MCF 10A (cell line): ENCODE measurements around the gene GOSR2. TPM values are rescaled to one million over a fixed set of nuclear protein-coding genes. Genes with fewer than 3 reads are reported as not detected.

ENCODE experiments used
- BruUV-seq: library from RNA; stranded (reverse); fragments of 400-500 nt; replicated peaks from 2 replicates; lab custom pipeline; 2021; lab: Mats Ljungman, UMichigan
- CTCF ChIA-PET: fragments of 300-600 bp; sonication (Branson Sonifier 250); formaldehyde crosslinking; extraction: SDS; loops from one replicate; lab custom pipeline; 2021; ENCODE audit warnings: antibody characterized with exemption, inconsistent platforms; lab: Yijun Ruan, JAX
- POLR2A ChIA-PET: fragments of 300-600, 350-650 bp; sonication (Branson Sonifier 250); formaldehyde crosslinking; extraction: SDS; loops from one replicate; lab custom pipeline; 2020; ENCODE audit warnings: antibody characterized with exemption, inconsistent platforms; lab: Yijun Ruan, JAX
- DNase-seq: peaks from one replicate; pipeline ENCODE4 v3.0.0-alpha.2; 2018; ENCODE audit not compliant: unreplicated experiment
- H3K27ac Mint-ChIP-seq: one replicate; pipeline ENCODE4 v1.8.0; 2022; ENCODE audit warnings: mild to moderate bottlenecking, low read depth, mixed read lengths; ENCODE audit not compliant: unreplicated experiment
- H3K27me3 Mint-ChIP-seq: one replicate; pipeline ENCODE4 v1.8.0; 2022; ENCODE audit warnings: mixed read lengths; ENCODE audit not compliant: insufficient read depth, unreplicated experiment
- H3K36me3 Mint-ChIP-seq: one replicate; pipeline ENCODE4 v1.8.0; 2022; ENCODE audit warnings: mild to moderate bottlenecking, moderate library complexity, mixed read lengths; ENCODE audit not compliant: insufficient read depth, unreplicated experiment
- H3K4me1 Mint-ChIP-seq: one replicate; pipeline ENCODE4 v1.8.0; 2022; ENCODE audit warnings: mixed read lengths; ENCODE audit not compliant: insufficient read depth, unreplicated experiment
- H3K4me3 Mint-ChIP-seq: one replicate; pipeline ENCODE4 v1.8.0; 2022; ENCODE audit warnings: mild to moderate bottlenecking, moderate library complexity, mixed read lengths; ENCODE audit not compliant: unreplicated experiment
- H3K9me3 Mint-ChIP-seq: one replicate; pipeline ENCODE4 v1.8.0; 2022; ENCODE audit warnings: mixed read lengths; ENCODE audit not compliant: unreplicated experiment
- CTCF ChIP-seq: fragments of 200-600 bp; IDR thresholded peaks from one replicate; pipeline ENCODE4 v1.8.0; 2022; ENCODE audit warnings: antibody characterized with exemption, mild to moderate bottlenecking; ENCODE audit not compliant: unreplicated experiment
- intact Hi-C: fragments of 100-400 bp; cut with micrococcal nuclease; formaldehyde crosslinking; loops from 2 replicates; pipeline ENCODE4 v1.14.1; 2022
- total RNA-seq: library from RNA; stranded (reverse); gene quantifications from 2 replicates; pipeline ENCODE4 v1.2.3, GENCODE V29; 2022

The GOSR2 gene
- total RNA-seq, 1 experiment from 2014 or later: 78.3 TPM

GRCh38 chr17:46972346-46972745, 49.4 kb downstream of the GOSR2 start:
- Mint-ChIP-seq H3K9me3 (no peaks in the 10 kb centered on the region), H3K27me3 (peaks cover 86% of the 10 kb centered on the region), H3K4me3 (no peak overlapping the region), H3K27ac (no peak overlapping the region), H3K4me1 (no peaks in the 10 kb centered on the region), H3K36me3 (no peaks in the 10 kb centered on the region)
- TF ChIP-seq CTCF: no peak
- intact Hi-C loops: no loop called here
- ChIA-PET POLR2A (interaction anchor here (0.6 kb wide), 1 partner anchor 108 kb away, joined by 3 read pairs; no protein-coding TSS in a partner anchor), CTCF (no interaction called here)
- no peak for DNase-seq
- BruUV-seq: no TSS peak

GRCh38 chr17:46974086-46974485, 51.1 kb downstream of the GOSR2 start:
- Mint-ChIP-seq H3K27me3 (peaks cover 82% of the 10 kb centered on the region), H3K4me1 (no peaks in the 10 kb centered on the region), H3K9me3 (no peaks in the 10 kb centered on the region), H3K27ac (no peak overlapping the region), H3K36me3 (no peaks in the 10 kb centered on the region), H3K4me3 (no peak overlapping the region)
- ChIA-PET POLR2A (no interaction called here), CTCF (interaction anchor here (0.6 kb wide), 1 partner anchor 59 kb away, joined by 3 read pairs; no protein-coding TSS in a partner anchor)
- no TSS peak for BruUV-seq
- intact Hi-C loops: no loop called here
- TF ChIP-seq CTCF: no peak
- DNase-seq: no peak

GRCh38 chr17:46975287-46975686, 52.3 kb downstream of the GOSR2 start:
- H3K27me3 Mint-ChIP-seq: peaks cover 81% of the 10 kb centered on the region
- no peaks in the 10 kb centered on the region for H3K9me3 Mint-ChIP-seq
- DNase-seq: no peak
- ChIA-PET CTCF (interaction anchor here (0.7 kb wide), 1 partner anchor 13 kb away, joined by 3 read pairs; no protein-coding TSS in a partner anchor), POLR2A (interaction anchor here (0.6 kb wide), 1 partner anchor 33 kb away, joined by 3 read pairs; no protein-coding TSS in a partner anchor)
- H3K4me3 Mint-ChIP-seq: no peak overlapping the region
- TF ChIP-seq CTCF: no peak
- BruUV-seq: no TSS peak
- no peaks in the 10 kb centered on the region for H3K36me3 Mint-ChIP-seq
- H3K4me1 Mint-ChIP-seq: no peaks in the 10 kb centered on the region
- intact Hi-C loops: no loop called here
- no peak overlapping the region for H3K27ac Mint-ChIP-seq

- H3K27ac Mint-ChIP-seq: no peak overlapping the region
- DNase-seq: no peak
- TF ChIP-seq CTCF: no peak
- H3K27me3 Mint-ChIP-seq: peaks cover 81% of the 10 kb centered on the region
- no peaks in the 10 kb centered on the region for H3K36me3 Mint-ChIP-seq
- H3K4me3 Mint-ChIP-seq: no peak overlapping the region
- no peaks in the 10 kb centered on the region for H3K4me1 Mint-ChIP-seq
- CTCF ChIA-PET: no interaction called here
- no TSS peak for BruUV-seq
- POLR2A ChIA-PET: no interaction called here
- no peaks in the 10 kb centered on the region for H3K9me3 Mint-ChIP-seq
- intact Hi-C loops: no loop called here
Observed at GRCh38 chr17:46976626-46977270, 53.8 kb downstream of the GOSR2 start.
